GM12872 (cell line): ENCODE measurements around the gene PTPMT1.

Source experiments
- CTCF ChIP-seq: IDR thresholded peaks from 3 replicates; pipeline ENCODE4 v1.5.1; 2011; ENCODE audit warnings: low read depth, mild to moderate bottlenecking, low read length, moderate library complexity; ENCODE audit not compliant: insufficient read depth

The PTPMT1 gene

GRCh38 chr11:47552566-47553405 lies 12.6 kb upstream of the PTPMT1 start, which contains the start of gene CELF1:
TSS of gene CELF1 (minus strand) at chr11:47553132. CDS start at chr11:47499523, 53,609 bp downstream.
- peak; percentile 82 for TF ChIP-seq CTCF

- TF ChIP-seq CTCF, result no peak
Observed at GRCh38 chr11:47553406-47553743, 12.0 kb upstream of the PTPMT1 start.

- no peak for TF ChIP-seq CTCF
Observed at GRCh38 chr11:47558695-47559094, 6.7 kb upstream of the PTPMT1 start.

- TF ChIP-seq CTCF, result no peak
Observed at GRCh38 chr11:47560426-47560825, 5.0 kb upstream of the PTPMT1 start.

- no peak for TF ChIP-seq CTCF
Observed at GRCh38 chr11:47564933-47565339, 463 bp upstream of the PTPMT1 start.

GRCh38 chr11:47566149-47566698 lies 825 bp downstream of the PTPMT1 start:
- TF ChIP-seq CTCF, result no peak

GRCh38 chr11:47569646-47570045 lies 4.2 kb downstream of the PTPMT1 start:
- no peak for TF ChIP-seq CTCF
